Measurements from ENCODE around the gene YAE1. TPM values are rescaled to one million over a fixed set of nuclear protein-coding genes. Genes with fewer than 3 reads are reported as not detected.

The YAE1 gene
- total RNA-seq, 1 experiment from 2014 or later: 20.9 TPM

- Histone ChIP-seq H3K4me1 (ENCODE audit: low read length) (no peaks in the 10 kb centered on the region), H3K27ac (ENCODE audit: low read length) (no peak overlapping the region), H2AFZ (ENCODE audit: low read length) (no peak overlapping the region), H3K4me3 (ENCODE audit: low read length) (no peak overlapping the region), H3K9me3 (ENCODE audit: low read length) (no peaks in the 10 kb centered on the region), H3K9ac (ENCODE audit: low read length) (no peak overlapping the region), H3K36me3 (ENCODE audit: insufficient read depth, low read length) (no peaks in the 10 kb centered on the region), H3K9me2 (replicated peaks; ENCODE audit: insufficient read depth, low read length) (no peaks in the 10 kb centered on the region), H3K27me3 (ENCODE audit: low read length) (0 out of 2 replicates have a peak, but pooled peaks cover 4% of the 10 kb centered on the region), H3K79me2 (ENCODE audit: low read length) (no peaks in the 10 kb centered on the region), H4K20me1 (ENCODE audit: insufficient read depth, low read depth, low read length) (no peaks in the 10 kb centered on the region), H3K4me2 (ENCODE audit: low read depth, low read length, poor library complexity, severe bottlenecking) (no peak overlapping the region)
- DNase-seq: no peak
Measured at GRCh38 chr7:39605087-39605486, 38.9 kb downstream of the YAE1 start.

- H3K4me1 ChIP-seq (ENCODE audit: low read length): no peaks in the 10 kb centered on the region
- H3K27ac ChIP-seq (ENCODE audit: low read length): no peak overlapping the region
- no peaks in the 10 kb centered on the region for H3K36me3 ChIP-seq (ENCODE audit: insufficient read depth, low read length)
- H3K4me2 ChIP-seq (ENCODE audit: low read depth, low read length, poor library complexity, severe bottlenecking): no peak overlapping the region
- no peak overlapping the region for H2AFZ ChIP-seq (ENCODE audit: low read length)
- H3K27me3 ChIP-seq (ENCODE audit: low read length): 0 out of 2 replicates have a peak, but pooled peaks cover 4% of the 10 kb centered on the region
- H3K9me3 ChIP-seq (ENCODE audit: low read length): no peaks in the 10 kb centered on the region
- no peak for DNase-seq
- H3K4me3 ChIP-seq (ENCODE audit: low read length): no peak overlapping the region
- no peak overlapping the region for H3K9ac ChIP-seq (ENCODE audit: low read length)
- no peaks in the 10 kb centered on the region for H3K79me2 ChIP-seq (ENCODE audit: low read length)
- H4K20me1 ChIP-seq (ENCODE audit: insufficient read depth, low read depth, low read length): no peaks in the 10 kb centered on the region
- no peaks in the 10 kb centered on the region for H3K9me2 ChIP-seq (replicated peaks; ENCODE audit: insufficient read depth, low read length)
Measured at GRCh38 chr7:39606352-39606751, 40.1 kb downstream of the YAE1 start.

- no peaks in the 10 kb centered on the region for H3K36me3 ChIP-seq (ENCODE audit: insufficient read depth, low read length)
- H3K9me2 ChIP-seq (replicated peaks; ENCODE audit: insufficient read depth, low read length): no peaks in the 10 kb centered on the region
- H3K27me3 ChIP-seq (ENCODE audit: low read length): 0 out of 2 replicates have a peak, but pooled peaks cover 4% of the 10 kb centered on the region
- no peaks in the 10 kb centered on the region for H3K4me1 ChIP-seq (ENCODE audit: low read length)
- H4K20me1 ChIP-seq (ENCODE audit: insufficient read depth, low read depth, low read length): no peaks in the 10 kb centered on the region
- H3K27ac ChIP-seq (ENCODE audit: low read length): no peak overlapping the region
- H3K4me2 ChIP-seq (ENCODE audit: low read depth, low read length, poor library complexity, severe bottlenecking): no peak overlapping the region
- DNase-seq: no peak
- H3K9ac ChIP-seq (ENCODE audit: low read length): no peak overlapping the region
- no peaks in the 10 kb centered on the region for H3K79me2 ChIP-seq (ENCODE audit: low read length)
- no peaks in the 10 kb centered on the region for H3K9me3 ChIP-seq (ENCODE audit: low read length)
- no peak overlapping the region for H3K4me3 ChIP-seq (ENCODE audit: low read length)
- H2AFZ ChIP-seq (ENCODE audit: low read length): no peak overlapping the region
Measured at GRCh38 chr7:39606941-39607340, 40.7 kb downstream of the YAE1 start.

- Histone ChIP-seq H2AFZ (ENCODE audit: low read length) (no peak overlapping the region), H3K36me3 (ENCODE audit: insufficient read depth, low read length) (no peaks in the 10 kb centered on the region), H3K27me3 (ENCODE audit: low read length) (0 out of 2 replicates have a peak, but pooled peaks cover 4% of the 10 kb centered on the region), H3K4me2 (ENCODE audit: low read depth, low read length, poor library complexity, severe bottlenecking) (no peak overlapping the region), H3K27ac (ENCODE audit: low read length) (no peak overlapping the region), H3K9ac (ENCODE audit: low read length) (no peak overlapping the region), H3K4me3 (ENCODE audit: low read length) (no peak overlapping the region), H3K9me2 (replicated peaks; ENCODE audit: insufficient read depth, low read length) (no peaks in the 10 kb centered on the region), H3K9me3 (ENCODE audit: low read length) (no peaks in the 10 kb centered on the region), H3K79me2 (ENCODE audit: low read length) (no peaks in the 10 kb centered on the region), H3K4me1 (ENCODE audit: low read length) (no peaks in the 10 kb centered on the region), H4K20me1 (ENCODE audit: insufficient read depth, low read depth, low read length) (no peaks in the 10 kb centered on the region)
- no peak for DNase-seq
Measured at GRCh38 chr7:39607865-39608264, 41.7 kb downstream of the YAE1 start.

- no peak overlapping the region for H3K9ac ChIP-seq (ENCODE audit: low read length)
- 0 out of 2 replicates have a peak, but pooled peaks cover 4% of the 10 kb centered on the region for H3K27me3 ChIP-seq (ENCODE audit: low read length)
- no peak overlapping the region for H3K27ac ChIP-seq (ENCODE audit: low read length)
- H3K36me3 ChIP-seq (ENCODE audit: insufficient read depth, low read length): no peaks in the 10 kb centered on the region
- H3K4me2 ChIP-seq (ENCODE audit: low read depth, low read length, poor library complexity, severe bottlenecking): no peak overlapping the region
- H3K9me3 ChIP-seq (ENCODE audit: low read length): no peaks in the 10 kb centered on the region
- H3K79me2 ChIP-seq (ENCODE audit: low read length): no peaks in the 10 kb centered on the region
- no peaks in the 10 kb centered on the region for H3K9me2 ChIP-seq (replicated peaks; ENCODE audit: insufficient read depth, low read length)
- no peak for DNase-seq
- H2AFZ ChIP-seq (ENCODE audit: low read length): no peak overlapping the region
- no peaks in the 10 kb centered on the region for H4K20me1 ChIP-seq (ENCODE audit: insufficient read depth, low read depth, low read length)
- H3K4me3 ChIP-seq (ENCODE audit: low read length): no peak overlapping the region
- no peaks in the 10 kb centered on the region for H3K4me1 ChIP-seq (ENCODE audit: low read length)
Measured at GRCh38 chr7:39608278-39608677, 42.1 kb downstream of the YAE1 start.

GRCh38 chr7:39609113-39609934 lies 43.1 kb downstream of the YAE1 start:
- Histone ChIP-seq H3K9ac (ENCODE audit: low read length) (no peak overlapping the region), H4K20me1 (ENCODE audit: insufficient read depth, low read depth, low read length) (no peaks in the 10 kb centered on the region), H3K27ac (ENCODE audit: low read length) (no peak overlapping the region), H3K27me3 (ENCODE audit: low read length) (0 out of 2 replicates have a peak, but pooled peaks cover 4% of the 10 kb centered on the region), H3K9me3 (ENCODE audit: low read length) (no peaks in the 10 kb centered on the region), H3K36me3 (ENCODE audit: insufficient read depth, low read length) (no peaks in the 10 kb centered on the region), H3K9me2 (replicated peaks; ENCODE audit: insufficient read depth, low read length) (no peaks in the 10 kb centered on the region), H3K4me3 (ENCODE audit: low read length) (no peak overlapping the region), H3K79me2 (ENCODE audit: low read length) (no peaks in the 10 kb centered on the region), H3K4me1 (ENCODE audit: low read length) (no peaks in the 10 kb centered on the region), H2AFZ (ENCODE audit: low read length) (no peak overlapping the region), H3K4me2 (ENCODE audit: low read depth, low read length, poor library complexity, severe bottlenecking) (no peak overlapping the region)
- no peak for DNase-seq

GRCh38 chr7:39609935-39610263 lies 43.7 kb downstream of the YAE1 start:
- no peak for DNase-seq
- Histone ChIP-seq H3K4me2 (ENCODE audit: low read depth, low read length, poor library complexity, severe bottlenecking) (no peak overlapping the region), H2AFZ (ENCODE audit: low read length) (no peak overlapping the region), H3K9me2 (replicated peaks; ENCODE audit: insufficient read depth, low read length) (no peaks in the 10 kb centered on the region), H3K27ac (ENCODE audit: low read length) (no peak overlapping the region), H3K9ac (ENCODE audit: low read length) (no peak overlapping the region), H3K9me3 (ENCODE audit: low read length) (no peaks in the 10 kb centered on the region), H3K4me1 (ENCODE audit: low read length) (no peaks in the 10 kb centered on the region), H3K4me3 (ENCODE audit: low read length) (no peak overlapping the region), H3K27me3 (ENCODE audit: low read length) (0 out of 2 replicates have a peak, but pooled peaks cover 4% of the 10 kb centered on the region), H4K20me1 (ENCODE audit: insufficient read depth, low read depth, low read length) (no peaks in the 10 kb centered on the region), H3K36me3 (ENCODE audit: insufficient read depth, low read length) (no peaks in the 10 kb centered on the region), H3K79me2 (ENCODE audit: low read length) (no peaks in the 10 kb centered on the region)

- Histone ChIP-seq H3K9ac (ENCODE audit: low read length) (no peak overlapping the region), H4K20me1 (ENCODE audit: insufficient read depth, low read depth, low read length) (no peaks in the 10 kb centered on the region), H3K36me3 (ENCODE audit: insufficient read depth, low read length) (no peaks in the 10 kb centered on the region), H3K27me3 (ENCODE audit: low read length) (no peaks in the 10 kb centered on the region), H3K79me2 (ENCODE audit: low read length) (no peaks in the 10 kb centered on the region), H3K4me1 (ENCODE audit: low read length) (no peaks in the 10 kb centered on the region), H3K9me2 (replicated peaks; ENCODE audit: insufficient read depth, low read length) (no peaks in the 10 kb centered on the region), H3K4me3 (ENCODE audit: low read length) (no peak overlapping the region), H3K27ac (ENCODE audit: low read length) (no peak overlapping the region), H3K9me3 (ENCODE audit: low read length) (no peaks in the 10 kb centered on the region), H2AFZ (ENCODE audit: low read length) (no peak overlapping the region), H3K4me2 (ENCODE audit: low read depth, low read length, poor library complexity, severe bottlenecking) (no peak overlapping the region)
- no peak for DNase-seq
Measured at GRCh38 chr7:39613577-39613976, 47.4 kb downstream of the YAE1 start.

Measured in Karpas-422 (cell line).